Heart left ventricle (tissue), 13 donors: ENCODE data around the gene KRTAP10-7.

Experiments
- POLR2A ChIP-seq, 2 donors: fragments of 450-650 bp; IDR thresholded peaks; one replicate each; pipeline ENCODE4 v1.6.1; 2017; ENCODE audit warnings: antibody characterized with exemption in 2 of 2, mild to moderate bottlenecking in 2 of 2, moderate library complexity in 2 of 2
- TF ChIP-seq, protein P1 (sequence below), 12 donors: fragments of 200-600 bp; sonication (generic) in 4 of 12; IDR thresholded peaks; one replicate each; pipeline versions ENCODE4 v1.5.0 to v1.8.0; 2018 to 2022; ENCODE audit warnings: antibody characterized with exemption in 12 of 12, mild to moderate bottlenecking in 5 of 12
- donor health status: ischemic (EF 13 %, LVEDD 7.1; RV severe dilation, severe dysfunction).
- donor health status: DM: no; HTN: yes; CAD: no.
- donor health status: DM: no; HTN: no; CAD: no.
- donor health status: ischemic (EF 25% LVEDD 6.9; RV normal size, moderate dysfunction).
- donor health status: ischemic (EF 25% LVEDD 5.7; RV mildly dilated, moderate dysfunction).
- donor health status: ischemic (EF 35%, LVEDD 5.7; RV mildly dilated, moderate dysfunction).
- donor health status: nonischemic (EF 11% LVEDD 7.7; RV severe dilation, severe dysfunction).
- donor health status: DM: yes; HTN: yes; CAD: no.
- donor health status: PGD.
- donor health status: ischemic (EF 29% LVEDD 5.4; RV normal size, mild dysfunction).
- donor health status: nonischemic (EF 23%, LVEDD 6.1; RV moderate dilation, normal function).

DNA sequence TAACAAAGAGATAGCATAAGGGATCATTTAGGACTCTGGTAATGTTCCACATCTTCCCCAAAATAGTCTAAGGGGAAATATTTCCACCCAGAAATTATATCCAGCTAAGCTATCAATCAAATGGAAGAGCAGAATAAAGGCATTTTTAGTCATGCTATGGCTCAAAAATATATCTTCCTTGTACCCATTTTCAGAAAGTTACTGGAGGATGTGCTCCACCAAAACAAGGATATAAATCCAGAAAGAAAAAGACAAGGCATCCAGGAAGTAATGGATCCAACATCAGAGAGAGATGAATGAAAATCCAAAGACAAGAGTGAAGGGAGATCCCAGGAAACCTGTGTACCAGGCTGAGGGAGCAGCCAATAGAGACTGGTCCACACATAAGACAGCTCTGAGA is 8.8 kb downstream of the KRTAP10-7 start:
- TF ChIP-seq, protein P1, sequence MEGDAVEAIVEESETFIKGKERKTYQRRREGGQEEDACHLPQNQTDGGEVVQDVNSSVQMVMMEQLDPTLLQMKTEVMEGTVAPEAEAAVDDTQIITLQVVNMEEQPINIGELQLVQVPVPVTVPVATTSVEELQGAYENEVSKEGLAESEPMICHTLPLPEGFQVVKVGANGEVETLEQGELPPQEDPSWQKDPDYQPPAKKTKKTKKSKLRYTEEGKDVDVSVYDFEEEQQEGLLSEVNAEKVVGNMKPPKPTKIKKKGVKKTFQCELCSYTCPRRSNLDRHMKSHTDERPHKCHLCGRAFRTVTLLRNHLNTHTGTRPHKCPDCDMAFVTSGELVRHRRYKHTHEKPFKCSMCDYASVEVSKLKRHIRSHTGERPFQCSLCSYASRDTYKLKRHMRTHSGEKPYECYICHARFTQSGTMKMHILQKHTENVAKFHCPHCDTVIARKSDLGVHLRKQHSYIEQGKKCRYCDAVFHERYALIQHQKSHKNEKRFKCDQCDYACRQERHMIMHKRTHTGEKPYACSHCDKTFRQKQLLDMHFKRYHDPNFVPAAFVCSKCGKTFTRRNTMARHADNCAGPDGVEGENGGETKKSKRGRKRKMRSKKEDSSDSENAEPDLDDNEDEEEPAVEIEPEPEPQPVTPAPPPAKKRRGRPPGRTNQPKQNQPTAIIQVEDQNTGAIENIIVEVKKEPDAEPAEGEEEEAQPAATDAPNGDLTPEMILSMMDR (IDR thresholded peaks at IDR 0.05): no peak
- no peak for TF ChIP-seq POLR2A (IDR thresholded peaks at IDR 0.05)
